AG10803 (cell line): Measurements from ENCODE around the gene AUP1.
"Not testable (repeated sequence)": the region's sequence is repeated elsewhere in the genome, so short reads cannot be mapped to it uniquely, and the experiment has no call there.

Experiments used
- DNase-seq: peaks from one replicate; pipeline ENCODE4 v3.0.0; 2010; ENCODE audit warnings: low read depth
- H3K4me3 ChIP-seq: 2 replicates; pipeline ENCODE4 v1.5.1; 2011; ENCODE audit warnings: mild to moderate bottlenecking, low read length, control low read depth
- TF ChIP-seq, protein P1 (sequence below): conservative IDR thresholded peaks from 2 replicates; pipeline ENCODE4 v1.5.1; 2011; ENCODE audit warnings: mild to moderate bottlenecking, low read length, control low read depth, inconsistent platforms

AUP1 gene

DNA sequence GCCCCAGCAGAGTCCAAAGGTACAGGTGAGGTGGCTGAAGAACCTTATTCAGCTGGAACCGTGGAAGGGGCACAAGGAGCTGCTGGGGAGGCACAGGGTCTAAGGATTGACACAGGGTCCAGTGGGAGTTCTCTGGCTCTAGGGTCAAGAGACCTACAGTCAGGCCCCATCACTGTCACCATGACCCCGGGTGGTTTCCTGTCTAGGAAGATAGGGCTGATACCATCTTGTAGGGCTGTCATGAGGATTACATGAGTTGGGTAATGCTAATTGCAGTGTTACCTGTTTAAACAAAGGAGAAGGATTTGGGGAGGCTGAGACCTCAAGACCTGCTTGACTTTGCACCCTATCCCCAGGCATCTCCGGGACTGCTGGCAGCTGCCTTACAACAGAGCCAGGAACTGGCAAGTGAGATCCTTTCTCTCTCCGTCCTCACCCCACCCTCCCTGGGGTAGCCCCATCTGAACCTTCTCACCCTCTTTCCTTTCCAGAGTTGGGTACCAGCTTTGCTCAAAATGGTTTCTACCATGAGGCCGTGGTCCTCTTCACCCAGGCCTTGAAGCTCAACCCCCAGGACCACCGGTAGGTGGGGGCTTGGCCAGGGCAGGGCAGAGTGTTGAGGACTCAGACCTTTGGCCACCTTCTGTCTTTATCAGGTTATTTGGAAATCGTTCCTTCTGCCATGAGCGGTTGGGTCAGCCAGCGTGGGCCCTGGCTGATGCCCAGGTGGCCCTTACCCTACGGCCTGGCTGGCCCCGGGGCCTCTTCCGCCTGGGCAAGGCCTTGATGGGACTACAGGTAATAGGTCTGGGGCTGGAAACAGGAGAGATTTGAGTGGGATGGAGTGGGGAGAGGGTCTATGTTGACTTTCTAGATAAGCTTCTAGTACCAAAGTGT, 37.6 kb downstream of the AUP1 start:
- DNase-seq, result no peak
- no peak overlapping the region for H3K4me3 ChIP-seq
- TF ChIP-seq, protein P1, sequence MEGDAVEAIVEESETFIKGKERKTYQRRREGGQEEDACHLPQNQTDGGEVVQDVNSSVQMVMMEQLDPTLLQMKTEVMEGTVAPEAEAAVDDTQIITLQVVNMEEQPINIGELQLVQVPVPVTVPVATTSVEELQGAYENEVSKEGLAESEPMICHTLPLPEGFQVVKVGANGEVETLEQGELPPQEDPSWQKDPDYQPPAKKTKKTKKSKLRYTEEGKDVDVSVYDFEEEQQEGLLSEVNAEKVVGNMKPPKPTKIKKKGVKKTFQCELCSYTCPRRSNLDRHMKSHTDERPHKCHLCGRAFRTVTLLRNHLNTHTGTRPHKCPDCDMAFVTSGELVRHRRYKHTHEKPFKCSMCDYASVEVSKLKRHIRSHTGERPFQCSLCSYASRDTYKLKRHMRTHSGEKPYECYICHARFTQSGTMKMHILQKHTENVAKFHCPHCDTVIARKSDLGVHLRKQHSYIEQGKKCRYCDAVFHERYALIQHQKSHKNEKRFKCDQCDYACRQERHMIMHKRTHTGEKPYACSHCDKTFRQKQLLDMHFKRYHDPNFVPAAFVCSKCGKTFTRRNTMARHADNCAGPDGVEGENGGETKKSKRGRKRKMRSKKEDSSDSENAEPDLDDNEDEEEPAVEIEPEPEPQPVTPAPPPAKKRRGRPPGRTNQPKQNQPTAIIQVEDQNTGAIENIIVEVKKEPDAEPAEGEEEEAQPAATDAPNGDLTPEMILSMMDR, result no peak

DNA sequence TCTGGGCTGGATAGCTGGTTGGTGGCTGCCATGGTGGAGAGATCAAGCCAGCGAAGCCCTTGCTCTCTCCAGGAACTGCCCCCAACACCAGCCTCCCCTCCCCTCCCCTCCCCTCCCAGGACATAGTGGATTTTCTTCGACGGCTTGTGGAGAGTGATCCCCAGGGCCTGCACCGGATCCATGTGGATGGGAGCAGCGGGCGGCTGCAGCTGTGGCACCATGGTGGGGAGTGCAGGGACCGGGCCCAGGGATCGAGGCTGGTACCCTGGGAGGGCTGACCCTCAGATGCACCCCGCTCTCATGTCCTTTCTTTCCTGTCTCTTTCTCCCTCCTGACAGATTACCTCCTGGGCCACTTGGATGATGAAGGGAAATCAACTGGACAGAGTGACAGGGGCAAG, 39.6 kb downstream of the AUP1 start:
- TF ChIP-seq, protein P1, result no peak
- H3K4me3 ChIP-seq, result no peak overlapping the region
- no peak for DNase-seq

DNA sequence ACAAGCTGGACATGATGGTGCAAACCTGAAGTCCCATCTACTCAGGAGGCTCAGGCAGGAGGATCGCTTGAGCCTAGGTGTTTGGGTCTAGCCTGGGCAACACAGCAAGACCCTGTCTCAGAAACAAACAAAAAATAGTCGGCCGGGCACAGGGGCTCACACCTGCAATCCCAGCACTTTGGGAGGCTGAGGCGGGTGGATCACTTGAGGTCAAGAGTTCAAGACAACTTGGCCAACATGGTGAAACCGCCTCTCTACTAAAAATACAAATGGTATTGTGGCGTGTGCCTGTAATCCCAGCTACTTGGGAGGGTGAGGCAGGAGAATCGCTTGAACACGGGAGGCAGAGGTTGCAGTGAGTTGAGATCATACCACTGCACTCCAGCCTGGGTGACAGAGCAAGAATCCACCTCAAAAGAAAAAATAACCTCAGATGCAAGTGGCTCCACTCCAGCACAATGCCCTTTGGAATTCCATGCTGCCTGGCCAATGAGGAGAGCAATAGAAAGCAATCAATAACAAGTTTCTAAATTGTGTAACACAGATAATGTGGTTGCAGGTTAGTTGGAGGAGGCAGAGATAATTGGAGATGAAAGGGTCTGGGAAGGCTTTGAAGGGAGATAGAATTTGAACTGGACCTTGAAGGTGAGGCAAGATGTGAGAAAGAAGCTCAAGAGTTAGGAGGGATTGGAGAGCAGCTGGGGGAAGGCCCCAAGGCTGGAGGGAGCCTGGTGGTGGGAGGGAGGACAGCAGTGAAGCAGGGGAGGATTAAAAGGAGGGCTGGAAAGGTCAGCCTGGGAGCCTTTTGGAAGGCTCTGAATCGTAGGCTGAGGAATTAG, 40.6 kb downstream of the AUP1 start:
- H3K4me3 ChIP-seq, result no peak overlapping the region
- TF ChIP-seq, protein P1, result no peak
- no peak for DNase-seq

DNA sequence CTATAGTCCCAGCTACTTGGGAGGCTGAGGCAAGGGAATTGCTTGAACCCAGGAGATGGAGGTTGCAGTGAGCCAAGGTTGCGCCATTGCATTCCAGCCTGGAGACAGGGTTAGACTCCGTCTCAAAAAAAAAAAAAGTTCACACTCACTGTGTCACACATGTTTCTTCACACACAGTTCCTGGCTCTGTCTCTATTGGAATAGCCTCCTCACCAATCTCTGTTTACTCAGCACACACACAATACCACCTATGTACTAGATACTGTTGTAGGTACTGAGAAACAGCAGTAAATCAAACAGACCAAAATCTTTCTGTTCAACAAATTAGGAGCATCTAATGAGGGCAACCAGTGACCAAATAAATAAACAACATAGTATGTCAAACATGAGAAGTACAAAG, 43.4 kb downstream of the AUP1 start:
- TF ChIP-seq, protein P1, result no peak
- no peak for DNase-seq
- no peak overlapping the region for H3K4me3 ChIP-seq

DNA sequence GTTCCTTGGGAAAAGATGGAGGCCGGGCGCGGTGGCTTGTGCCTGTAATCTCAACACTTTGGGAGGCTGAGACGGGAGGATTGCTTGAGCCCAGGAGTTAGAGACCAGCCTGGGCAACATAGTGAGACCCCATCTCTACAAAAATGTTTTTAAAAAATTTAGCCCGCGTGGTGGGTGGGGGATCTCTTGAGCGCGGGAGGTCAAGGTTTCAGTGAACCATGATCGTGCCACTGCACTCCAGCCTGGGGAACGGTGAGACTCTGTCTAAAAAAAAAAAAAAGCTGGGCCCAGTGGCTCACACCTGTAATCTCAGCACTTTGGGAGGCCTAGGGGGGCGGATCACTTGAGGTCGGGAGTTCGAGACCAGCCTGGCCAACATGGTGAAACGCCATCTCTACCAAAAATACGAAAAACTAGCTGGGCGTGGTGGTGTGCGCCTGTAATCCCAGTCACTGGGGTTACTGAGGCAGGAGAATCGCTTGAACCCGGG, 45.8 kb downstream of the AUP1 start:
- H3K4me3 ChIP-seq, result peak overlapping the region; percentile 97
- DNase-seq, result not testable (repeated sequence)

DNA sequence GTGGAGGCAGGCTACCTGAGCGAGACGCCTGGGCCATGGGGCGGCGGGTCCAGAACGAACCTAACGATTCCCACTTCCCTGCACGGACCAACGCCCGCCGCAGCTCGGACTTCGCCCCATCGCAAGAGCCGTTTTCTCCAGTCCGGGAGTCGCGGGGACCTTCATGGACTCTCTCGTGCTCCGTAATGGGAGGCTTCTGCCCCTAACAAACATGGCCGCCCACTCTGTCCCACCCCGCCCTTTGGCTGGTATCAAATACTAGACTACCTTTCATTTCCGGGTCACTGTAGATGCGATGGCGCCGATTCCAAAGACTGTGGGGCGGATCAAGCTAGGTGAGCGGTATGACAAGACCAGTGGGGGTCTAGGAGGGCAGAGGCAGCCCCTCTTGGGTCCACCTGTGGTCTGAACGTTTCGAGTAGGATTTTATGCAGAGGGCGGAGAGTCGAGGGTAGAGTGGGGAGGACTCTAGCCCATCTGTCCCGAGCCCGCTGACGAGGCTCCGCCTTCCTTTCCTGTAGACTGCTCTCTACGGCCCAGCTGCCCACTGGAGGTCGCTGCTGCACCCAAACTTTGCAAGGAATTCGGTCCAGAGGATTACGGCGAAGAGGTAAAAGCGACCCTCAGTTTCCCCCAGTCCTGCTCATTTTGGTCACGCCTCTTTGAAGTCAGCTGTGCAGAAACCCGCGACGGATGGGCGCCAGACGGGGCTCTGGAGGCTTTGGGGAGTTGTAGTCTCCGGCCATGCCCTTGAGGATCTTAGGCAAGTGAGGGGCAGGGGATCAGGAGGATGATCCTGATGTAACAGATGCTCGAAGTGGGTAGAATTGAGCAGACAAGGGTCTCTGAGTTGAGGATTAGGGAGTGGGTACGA, 46.5 kb downstream of the AUP1 start, which contains the start of the genes CCDC142 and TTC31:
Gene CCDC142 (minus strand): TSS at position 198 of the 874 bp plus-strand sequence. CDS start 161 bp downstream, at position 37.
Gene TTC31 (plus strand): TSS at position 281 of the 874 bp plus-strand sequence. CDS start 15 bp downstream, at position 296.
- peak; percentile 93 for DNase-seq
- H3K4me3 ChIP-seq, result peak within 1 kb of the TSS; percentile 97
- TF ChIP-seq, protein P1, result peak; percentile 88
